GM12801 (cell line): ENCODE results near the gene DPH3.

ENCODE experiments used
- CTCF ChIP-seq: IDR thresholded peaks from one replicate; pipeline ENCODE4 v1.5.1; 2011; ENCODE audit warnings: control low read depth; ENCODE audit not compliant: insufficient read length; ENCODE audit errors: extremely low read depth

The DPH3 gene

GRCh38 chr3:16222547-16222946 lies 42.2 kb downstream of the DPH3 start:
- no peak for TF ChIP-seq CTCF

- TF ChIP-seq CTCF, result no peak
These were observed 42.8 kb downstream of the DPH3 start for GRCh38 chr3:16221990-16222389.

GRCh38 chr3:16219777-16220176 lies 45.0 kb downstream of the DPH3 start:
- TF ChIP-seq CTCF, result no peak

- no peak for TF ChIP-seq CTCF
These were observed 48.3 kb downstream of the DPH3 start for GRCh38 chr3:16216373-16216935.

GRCh38 chr3:16214366-16214765 lies 50.4 kb downstream of the DPH3 start:
- TF ChIP-seq CTCF, result no peak

GRCh38 chr3:16211176-16211904 lies 53.4 kb downstream of the DPH3 start:
- no peak for TF ChIP-seq CTCF
